PC-3 (cell line): ENCODE results near the gene ZDHHC21. TPM values are rescaled to one million over a fixed set of nuclear protein-coding genes. Genes with fewer than 3 reads are reported as not detected.

Experiments
- ATAC-seq: fragments of 200-7000 bp; cut with Tn5 transposase; 2 replicates; pipeline ENCODE4 v1.9.1; 2020; ENCODE audit warnings: mild to moderate bottlenecking, moderate library complexity
- BruUV-seq: library from RNA; stranded (reverse); fragments of 400-500 nt; replicated peaks from 2 replicates; lab custom pipeline; 2021; lab: Mats Ljungman, UMichigan
- CTCF ChIA-PET: fragments of 300-600 bp; sonication (Branson Sonifier 250); formaldehyde crosslinking; loops from one replicate; lab custom pipeline; 2022; ENCODE audit warnings: antibody characterized with exemption; lab: Charles Lee
- POLR2A ChIA-PET: fragments of 300-600 bp; sonication (Branson Sonifier 250); formaldehyde crosslinking; loops from one replicate; lab custom pipeline; 2022; ENCODE audit warnings: antibody characterized with exemption; ENCODE audit not compliant: unreplicated experiment; lab: Charles Lee
- DNase-seq: peaks from one replicate; pipeline ENCODE4 v3.0.0-alpha.2; 2015
- H2AFZ ChIP-seq: fragments of 300-600 bp; sonication (generic); 2 replicates; pipeline ENCODE4 v1.6.0; 2016; ENCODE audit warnings: antibody characterized with exemption, low read length
- H3F3A ChIP-seq: fragments of 300-600 bp; sonication (generic); one replicate; pipeline ENCODE4 v1.6.0; 2017; ENCODE audit warnings: antibody characterized with exemption, low read length, control low read depth, mild to moderate bottlenecking; ENCODE audit not compliant: unreplicated experiment
- H3K27ac ChIP-seq: fragments of 300-600 bp; sonication (generic); 2 replicates; pipeline ENCODE4 v1.5.1; 2016; ENCODE audit warnings: mild to moderate bottlenecking, low read length
- H3K27me3 ChIP-seq: fragments of 300-600 bp; sonication (generic); 2 replicates; pipeline ENCODE4 v1.6.1; 2016; ENCODE audit warnings: low read length, mixed read lengths
- H3K36me3 ChIP-seq: fragments of 300-600 bp; sonication (generic); 2 replicates; pipeline ENCODE4 v1.6.1; 2016; ENCODE audit warnings: low read depth, mixed run types, low read length, mixed read lengths
- H3K4me1 ChIP-seq: fragments of 300-600 bp; sonication (generic); 2 replicates; pipeline ENCODE4 v1.5.1; 2016; ENCODE audit warnings: low read length; ENCODE audit not compliant: insufficient read depth
- H3K4me2 ChIP-seq: fragments of 300-600 bp; sonication (generic); 2 replicates; pipeline ENCODE4 v1.6.0; 2016; ENCODE audit warnings: low read length
- H3K4me3 ChIP-seq: fragments of 300-600 bp; sonication (generic); 2 replicates; pipeline ENCODE4 v1.5.1; 2016; ENCODE audit warnings: mild to moderate bottlenecking, low read length, mixed read lengths
- H3K79me2 ChIP-seq: fragments of 300-600 bp; sonication (generic); 2 replicates; pipeline ENCODE4 v1.6.1; 2017; ENCODE audit warnings: low read length, mixed read lengths
- H3K9ac ChIP-seq: fragments of 300-600 bp; sonication (generic); 2 replicates; pipeline ENCODE4 v1.6.0; 2016; ENCODE audit warnings: mild to moderate bottlenecking, low read length
- H3K9me2 ChIP-seq: fragments of 300-600 bp; sonication (generic); replicated peaks from 2 replicates; pipeline ENCODE4 v1.6.1; 2016; ENCODE audit warnings: mixed run types, low read length, mixed read lengths
- H3K9me3 ChIP-seq: fragments of 300-600 bp; sonication (generic); 2 replicates; pipeline ENCODE4 v1.6.1; 2016; ENCODE audit warnings: low read length, mixed read lengths
- H4K20me1 ChIP-seq: fragments of 300-600 bp; sonication (generic); 2 replicates; pipeline ENCODE4 v1.6.1; 2016; ENCODE audit warnings: low read length, mixed read lengths
- EZH2 ChIP-seq: fragments of 300-600 bp; sonication (generic); IDR thresholded peaks from one replicate; pipeline ENCODE4 v1.6.1; 2017; ENCODE audit warnings: antibody characterized with exemption, mild to moderate bottlenecking, low read length; ENCODE audit not compliant: unreplicated experiment
- EZH2phosphoT487 ChIP-seq: fragments of 300-600 bp; sonication (generic); IDR thresholded peaks from 2 replicates; pipeline ENCODE4 v1.6.1; 2018; ENCODE audit warnings: mild to moderate bottlenecking, antibody characterized with exemption, low read length, borderline replicate concordance
- intact Hi-C: fragments of 100-400 bp; cut with micrococcal nuclease; formaldehyde crosslinking; loops from 2 replicates; pipeline ENCODE4 v1.9.0; 2023
- total RNA-seq: library from RNA; depleted of rRNA; stranded (reverse); fragments of >200 nt; gene quantifications from 2 replicates; pipeline ENCODE4 v1.2.3, GENCODE V29; 2014
- TF ChIP-seq, protein P1 (sequence below): fragments of 300-600 bp; sonication (generic); conservative IDR thresholded peaks from 2 replicates; pipeline ENCODE4 v1.5.1; 2017; ENCODE audit warnings: antibody characterized with exemption, low read depth, mild to moderate bottlenecking, low read length

Gene ZDHHC21
- total RNA-seq, 1 experiment from 2014 or later: 6.2 TPM

- Histone ChIP-seq H3F3A (no peaks in the 10 kb centered on the region), H2AFZ (no peak overlapping the region), H3K4me3 (no peak overlapping the region), H3K9me3 (no peaks in the 10 kb centered on the region), H3K9ac (no peak overlapping the region), H3K4me2 (no peak overlapping the region), H3K27me3 (no peaks in the 10 kb centered on the region), H4K20me1 (no peaks in the 10 kb centered on the region), H3K4me1 (no peaks in the 10 kb centered on the region), H3K36me3 (no peaks in the 10 kb centered on the region; the same call in 1 of the 2 replicates), H3K79me2 (no peaks in the 10 kb centered on the region), H3K27ac (no peak overlapping the region), H3K9me2 (no peaks in the 10 kb centered on the region)
- POLR2A ChIA-PET: no interaction called here
- no TSS peak for BruUV-seq
- ATAC-seq (peak; percentile 65), DNase-seq (peak; percentile 64)
- intact Hi-C loops: loop anchor here (1.0 to 5.0 kb wide), 4 partner anchors 36 to 152 kb away; no protein-coding TSS in a partner anchor
- TF ChIP-seq, protein P1, sequence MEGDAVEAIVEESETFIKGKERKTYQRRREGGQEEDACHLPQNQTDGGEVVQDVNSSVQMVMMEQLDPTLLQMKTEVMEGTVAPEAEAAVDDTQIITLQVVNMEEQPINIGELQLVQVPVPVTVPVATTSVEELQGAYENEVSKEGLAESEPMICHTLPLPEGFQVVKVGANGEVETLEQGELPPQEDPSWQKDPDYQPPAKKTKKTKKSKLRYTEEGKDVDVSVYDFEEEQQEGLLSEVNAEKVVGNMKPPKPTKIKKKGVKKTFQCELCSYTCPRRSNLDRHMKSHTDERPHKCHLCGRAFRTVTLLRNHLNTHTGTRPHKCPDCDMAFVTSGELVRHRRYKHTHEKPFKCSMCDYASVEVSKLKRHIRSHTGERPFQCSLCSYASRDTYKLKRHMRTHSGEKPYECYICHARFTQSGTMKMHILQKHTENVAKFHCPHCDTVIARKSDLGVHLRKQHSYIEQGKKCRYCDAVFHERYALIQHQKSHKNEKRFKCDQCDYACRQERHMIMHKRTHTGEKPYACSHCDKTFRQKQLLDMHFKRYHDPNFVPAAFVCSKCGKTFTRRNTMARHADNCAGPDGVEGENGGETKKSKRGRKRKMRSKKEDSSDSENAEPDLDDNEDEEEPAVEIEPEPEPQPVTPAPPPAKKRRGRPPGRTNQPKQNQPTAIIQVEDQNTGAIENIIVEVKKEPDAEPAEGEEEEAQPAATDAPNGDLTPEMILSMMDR: peak; percentile 76
- TF ChIP-seq EZH2: no peak
- CTCF ChIA-PET: interaction anchor here (0.7 kb wide), 1 partner anchor 163 kb away, joined by 3 read pairs; no protein-coding TSS in a partner anchor
These were observed 76.8 kb downstream of the ZDHHC21 start for GRCh38 chr9:14616188-14616982.

DNA sequence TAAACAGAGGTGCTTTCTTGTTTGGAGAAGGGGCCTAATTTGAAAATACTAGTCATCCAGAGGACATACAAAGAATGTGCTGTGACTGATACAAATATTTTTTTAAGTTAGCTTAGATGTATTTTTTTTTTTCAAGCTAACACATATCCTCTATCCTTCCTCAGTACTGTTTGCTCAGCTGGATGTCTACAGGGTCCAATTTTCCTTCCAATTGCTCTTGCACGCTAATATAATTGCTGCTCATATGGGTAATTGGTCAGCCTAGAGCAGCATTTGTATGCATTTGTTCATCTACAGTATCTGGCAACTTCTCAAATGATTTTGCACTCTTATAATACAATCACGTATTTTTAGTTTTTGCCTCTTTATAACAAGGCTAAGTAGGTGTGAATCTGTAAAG, 84.7 kb downstream of the ZDHHC21 start:
- Histone ChIP-seq H3F3A (no peaks in the 10 kb centered on the region), H3K9me2 (no peaks in the 10 kb centered on the region), H3K4me3 (no peak overlapping the region), H3K4me2 (no peak overlapping the region), H4K20me1 (no peaks in the 10 kb centered on the region), H3K36me3 (no peaks in the 10 kb centered on the region), H3K79me2 (no peaks in the 10 kb centered on the region), H3K9ac (no peak overlapping the region), H3K4me1 (no peaks in the 10 kb centered on the region), H2AFZ (no peak overlapping the region), H3K9me3 (no peaks in the 10 kb centered on the region), H3K27me3 (no peaks in the 10 kb centered on the region), H3K27ac (no peak overlapping the region)
- DNase-seq: no peak
- TF ChIP-seq, protein P1: no peak
- TF ChIP-seq EZH2phosphoT487 (no peak), EZH2 (no peak)
- CTCF ChIA-PET: interaction anchor here (0.8 kb wide), 1 partner anchor 161 kb away, joined by 3 read pairs; no protein-coding TSS in a partner anchor
- no peak; the same call in 1 of the 2 replicates for ATAC-seq
- intact Hi-C loops: no loop called here
- POLR2A ChIA-PET: no interaction called here
- BruUV-seq: no TSS peak
